HG03432 (cell line): Measurements from ENCODE around the gene TUBE1.

Source experiments
- ATAC-seq: cut with Tn5 transposase; IDR thresholded peaks from one replicate; pipeline ENCODE4 v1.9.1; 2021; ENCODE audit warnings: mild to moderate bottlenecking, moderate library complexity; ENCODE audit not compliant: unreplicated experiment

TUBE1 gene

GRCh38 chr6:112036088-112036637 lies 51.1 kb downstream of the TUBE1 start:
- ATAC-seq = no peak

- ATAC-seq = no peak
Observed at GRCh38 chr6:112034616-112034995, 52.7 kb downstream of the TUBE1 start.

GRCh38 chr6:112033791-112034615 lies 53.3 kb downstream of the TUBE1 start:
- no peak for ATAC-seq

- no peak for ATAC-seq
Observed at GRCh38 chr6:112032728-112033127, 54.6 kb downstream of the TUBE1 start.

GRCh38 chr6:112031960-112032359 lies 55.3 kb downstream of the TUBE1 start:
- ATAC-seq = no peak

- ATAC-seq = no peak
Observed at GRCh38 chr6:112030961-112031660, 56.2 kb downstream of the TUBE1 start.

GRCh38 chr6:112030206-112030960 lies 56.9 kb downstream of the TUBE1 start:
- no peak for ATAC-seq

GRCh38 chr6:112029045-112029822 lies 58.0 kb downstream of the TUBE1 start:
- ATAC-seq = peak; percentile 54

GRCh38 chr6:112027942-112028674 lies 59.2 kb downstream of the TUBE1 start:
- peak; percentile 79 for ATAC-seq

GRCh38 chr6:112026933-112027332 lies 60.3 kb downstream of the TUBE1 start:
- no peak for ATAC-seq

- ATAC-seq = no peak
Observed at GRCh38 chr6:112024464-112024863, 62.8 kb downstream of the TUBE1 start.

- ATAC-seq = no peak
Observed at GRCh38 chr6:112022749-112023148, 64.5 kb downstream of the TUBE1 start.

- ATAC-seq = no peak
Observed at GRCh38 chr6:112021691-112022310, 65.5 kb downstream of the TUBE1 start.
